Right cardiac atrium (tissue), 5 donors: ENCODE measurements around the gene SLC17A1. TPM values are rescaled to one million over a fixed set of nuclear protein-coding genes. Genes with fewer than 3 reads are reported as not detected.
A peak's percentile ranks its signal among the peaks of the same experiment; 100 is the strongest.

ENCODE experiments used
- ATAC-seq, 2 donors: fragments of 200-7000 bp; cut with Tn5 transposase; one replicate each; pipeline versions ENCODE4 v1.8.0 to v1.9.1; 2020; ENCODE audit warnings: moderate library complexity in 2 of 2, mild to moderate bottlenecking in 1 of 2
- DNase-seq, 3 donors: peaks; one replicate each; pipeline ENCODE4 v3.0.0-alpha.2; 2020
- H3K27ac ChIP-seq: one replicate; pipeline ENCODE4 v1.5.1; 2013; ENCODE audit warnings: mild to moderate bottlenecking, low read length, control low read depth, moderate library complexity
- H3K27me3 ChIP-seq: one replicate; pipeline ENCODE4 v1.6.1; 2013; ENCODE audit not compliant: control insufficient read depth, insufficient read depth
- H3K4me1 ChIP-seq: one replicate; pipeline ENCODE4 v1.6.1; 2013; ENCODE audit warnings: low read length; ENCODE audit not compliant: control insufficient read depth, insufficient read depth
- H3K4me3 ChIP-seq: one replicate; pipeline ENCODE4 v1.5.1; 2013; ENCODE audit warnings: low read length, control low read depth
- H3K9me3 ChIP-seq: one replicate; pipeline ENCODE4 v1.6.1; 2013; ENCODE audit warnings: low read length; ENCODE audit not compliant: control insufficient read depth
- WGBS: extraction: QIAGEN DNeasy Blood & Tissue Kit; methylation state at CpG from one replicate; pipeline ENCODE4 v1.1.7; 2013; 5-methylcytosine and 5-hydroxymethylcytosine counted together
- intact Hi-C, 4 donors: fragments of 100-400 bp; cut with DNase I; formaldehyde crosslinking; loops; one replicate each; pipeline versions ENCODE4 v1.11.0 to v1.14.0; 2022 to 2023
- polyA plus RNA-seq: library from polyadenylated mRNA; stranded (reverse); fragments of 200-250 nt; gene quantifications from one replicate; pipeline ENCODE4 v1.2.3, GENCODE V29; 2013
- total RNA-seq, 4 donors: library from RNA; stranded (reverse); fragmentation: NEBNext Ultra II Directional; extraction: Animal tissue kit (Norgen Biotek cat#: 25700); gene quantifications; one replicate each; pipeline ENCODE4 v1.2.1, GENCODE V29; 2021
- donor health status: healthy with polysubstance abuse.
- donor health status: DM: no; HTN: yes; CAD: no.
- donor health status: DM: no; HTN: no; CAD: no.
- donor health status: DM: no; HTN: yes; CAD: no; lungs with severe emphysema.
- donor health status: DM: yes; HTN: yes; CAD: no.

The SLC17A1 gene
- total and polyA plus RNA-seq, 5 donors = not detected

- Histone ChIP-seq H3K9me3 (no peaks in the 10 kb centered on the region), H3K27me3 (no peaks in the 10 kb centered on the region), H3K4me1 (no peaks in the 10 kb centered on the region), H3K4me3 (no peak overlapping the region), H3K27ac (no peak overlapping the region)
- no peak for ATAC-seq
- no peak for DNase-seq
- intact Hi-C loops = no loop called here
- 78% methylated on average over 4 of the region's 4 CpGs for WGBS
These were observed 1.4 kb downstream of the SLC17A1 start for GRCh38 chr6:25830458-25830857.

- DNase-seq (no peak), ATAC-seq (no peak)
- no peaks in the 10 kb centered on the region for H3K9me3 ChIP-seq
- no peaks in the 10 kb centered on the region for H3K27me3 ChIP-seq
- no peak overlapping the region for H3K27ac ChIP-seq
- H3K4me1 ChIP-seq = no peaks in the 10 kb centered on the region
- intact Hi-C loops = no loop called here
- WGBS = 85% methylated on average over 1 of the region's 1 CpG
- H3K4me3 ChIP-seq = no peak overlapping the region
These were observed 2.5 kb downstream of the SLC17A1 start for GRCh38 chr6:25829375-25829774.

GRCh38 chr6:25821341-25821740, 10.5 kb downstream of the SLC17A1 start:
- Histone ChIP-seq H3K9me3 (no peaks in the 10 kb centered on the region), H3K27ac (no peak overlapping the region), H3K4me1 (no peaks in the 10 kb centered on the region), H3K4me3 (no peak overlapping the region), H3K27me3 (no peaks in the 10 kb centered on the region)
- no peak for DNase-seq
- intact Hi-C loops = no loop called here
- ATAC-seq = peak in 1 of 2 donors; percentile 29

GRCh38 chr6:25816252-25816651, 15.6 kb downstream of the SLC17A1 start:
- peaks cover 3% of the 10 kb centered on the region for H3K27me3 ChIP-seq
- 94% methylated on average over 2 of the region's 2 CpGs for WGBS
- H3K4me1 ChIP-seq = no peaks in the 10 kb centered on the region
- intact Hi-C loops = no loop called here
- DNase-seq (peak in 1 of 3 donors; percentile 30), ATAC-seq (no peak)
- no peak overlapping the region for H3K4me3 ChIP-seq
- H3K27ac ChIP-seq = no peak overlapping the region
- no peaks in the 10 kb centered on the region for H3K9me3 ChIP-seq

GRCh38 chr6:25815194-25815593, 16.7 kb downstream of the SLC17A1 start:
- intact Hi-C loops = no loop called here
- H3K27ac ChIP-seq = no peak overlapping the region
- peaks cover 3% of the 10 kb centered on the region for H3K27me3 ChIP-seq
- DNase-seq (no peak), ATAC-seq (no peak)
- 58% methylated on average over 3 of the region's 3 CpGs for WGBS
- H3K4me3 ChIP-seq = no peak overlapping the region
- no peaks in the 10 kb centered on the region for H3K9me3 ChIP-seq
- no peaks in the 10 kb centered on the region for H3K4me1 ChIP-seq

- no peak overlapping the region for H3K4me3 ChIP-seq
- H3K27ac ChIP-seq = no peak overlapping the region
- 82% methylated on average over 2 of the region's 2 CpGs for WGBS
- no peaks in the 10 kb centered on the region for H3K9me3 ChIP-seq
- H3K4me1 ChIP-seq = no peaks in the 10 kb centered on the region
- H3K27me3 ChIP-seq = no peaks in the 10 kb centered on the region
- no peak for DNase-seq
- no peak for ATAC-seq
- intact Hi-C loops = no loop called here
These were observed 27.0 kb downstream of the SLC17A1 start for GRCh38 chr6:25804804-25805203.

- ATAC-seq = no peak
- 66% methylated on average over 4 of the region's 4 CpGs for WGBS
These were observed 30.4 kb downstream of the SLC17A1 start for GRCh38 chr6:25801436-25801835.

GRCh38 chr6:25794784-25795183, 37.1 kb downstream of the SLC17A1 start:
- Histone ChIP-seq H3K27ac (no peak overlapping the region), H3K9me3 (no peaks in the 10 kb centered on the region), H3K4me3 (no peak overlapping the region), H3K4me1 (no peaks in the 10 kb centered on the region), H3K27me3 (no peaks in the 10 kb centered on the region)
- 94% methylated on average over 2 of the region's 2 CpGs for WGBS
- DNase-seq (no peak), ATAC-seq (no peak)
- intact Hi-C loops = no loop called here

More at GRCh38 chr6:25801436-25801835, 30.4 kb downstream of the SLC17A1 start:
- Histone ChIP-seq H3K27me3 (no peaks in the 10 kb centered on the region), H3K27ac (no peak overlapping the region), H3K4me3 (no peak overlapping the region), H3K4me1 (no peaks in the 10 kb centered on the region), H3K9me3 (no peaks in the 10 kb centered on the region)
- intact Hi-C loops = no loop called here
- no peak for DNase-seq

- 94% methylated on average over 1 of the region's 1 CpG for WGBS
- intact Hi-C loops = no loop called here
- ATAC-seq (no peak), DNase-seq (no peak)
- H3K4me1 ChIP-seq = no peaks in the 10 kb centered on the region
- no peaks in the 10 kb centered on the region for H3K27me3 ChIP-seq
- H3K4me3 ChIP-seq = no peak overlapping the region
- H3K27ac ChIP-seq = no peak overlapping the region
- no peaks in the 10 kb centered on the region for H3K9me3 ChIP-seq
These were observed 37.9 kb downstream of the SLC17A1 start for GRCh38 chr6:25793970-25794369.

GRCh38 chr6:25792016-25792415, 39.8 kb downstream of the SLC17A1 start:
- ATAC-seq (no peak), DNase-seq (no peak)
- H3K4me3 ChIP-seq = no peak overlapping the region
- 85% methylated on average over 4 of the region's 4 CpGs for WGBS
- H3K4me1 ChIP-seq = no peaks in the 10 kb centered on the region
- H3K27me3 ChIP-seq = no peaks in the 10 kb centered on the region
- H3K9me3 ChIP-seq = no peaks in the 10 kb centered on the region
- intact Hi-C loops = no loop called here
- H3K27ac ChIP-seq = no peak overlapping the region

GRCh38 chr6:25789475-25789874, 42.4 kb downstream of the SLC17A1 start:
- Histone ChIP-seq H3K27ac (no peak overlapping the region), H3K27me3 (no peaks in the 10 kb centered on the region), H3K4me1 (no peaks in the 10 kb centered on the region), H3K9me3 (no peaks in the 10 kb centered on the region), H3K4me3 (no peak overlapping the region)
- intact Hi-C loops = no loop called here
- DNase-seq = no peak
- ATAC-seq = no peak
- 84% methylated on average over 2 of the region's 2 CpGs for WGBS

- Histone ChIP-seq H3K4me1 (no peaks in the 10 kb centered on the region), H3K9me3 (no peaks in the 10 kb centered on the region), H3K27me3 (no peaks in the 10 kb centered on the region), H3K4me3 (no peak overlapping the region), H3K27ac (no peak overlapping the region)
- 68% methylated on average over 4 of the region's 4 CpGs for WGBS
- intact Hi-C loops = no loop called here
- ATAC-seq = peak in 1 of 2 donors; percentile 69
- DNase-seq = peak; percentile 22 to 33 (median 30)
These were observed 43.4 kb downstream of the SLC17A1 start for GRCh38 chr6:25788305-25788922.
